ENCODE results near the gene NKX2-1. TPM values are rescaled to one million over a fixed set of nuclear protein-coding genes. Genes with fewer than 3 reads are reported as not detected.

Gene NKX2-1
- total RNA-seq, 1 donor from 2014 or later, result not detected

GRCh38 chr14:36515105-36515593, 4.9 kb downstream of the NKX2-1 start:
- H3K4me1 Mint-ChIP-seq, result peaks cover 5% of the 10 kb centered on the region
- no peak for DNase-seq (ENCODE audit: low spot score in 2 of 2, unreplicated experiment in 2 of 2)
- H3K27me3 Mint-ChIP-seq (ENCODE audit: low read depth), result peaks cover 94% of the 10 kb centered on the region
- H3K9me3 Mint-ChIP-seq, result no peaks in the 10 kb centered on the region
- H3K36me3 Mint-ChIP-seq, result no peaks in the 10 kb centered on the region
- H3K4me3 Mint-ChIP-seq, result no peak overlapping the region
- no peak overlapping the region for H3K27ac Mint-ChIP-seq
- no peak for TF ChIP-seq CTCF (IDR thresholded peaks at IDR 0.05; ENCODE audit: unreplicated experiment)

- no peaks in the 10 kb centered on the region for H3K9me3 Mint-ChIP-seq
- peaks cover 4% of the 10 kb centered on the region for H3K4me1 Mint-ChIP-seq
- TF ChIP-seq CTCF (IDR thresholded peaks at IDR 0.05; ENCODE audit: unreplicated experiment), result no peak
- H3K36me3 Mint-ChIP-seq, result no peaks in the 10 kb centered on the region
- H3K4me3 Mint-ChIP-seq, result no peak overlapping the region
- H3K27me3 Mint-ChIP-seq (ENCODE audit: low read depth), result peaks cover 94% of the 10 kb centered on the region
- no peak overlapping the region for H3K27ac Mint-ChIP-seq
- no peak for DNase-seq (ENCODE audit: low spot score in 2 of 2, unreplicated experiment in 2 of 2)
Observed at GRCh38 chr14:36514278-36515104, 5.5 kb downstream of the NKX2-1 start.

- H3K27ac Mint-ChIP-seq, result no peak overlapping the region
- no peak for DNase-seq (ENCODE audit: low spot score in 2 of 2, unreplicated experiment in 2 of 2)
Observed at GRCh38 chr14:36513451-36514277, 6.4 kb downstream of the NKX2-1 start.

GRCh38 chr14:36513012-36513420, 7.0 kb downstream of the NKX2-1 start:
- Mint-ChIP-seq H3K27ac (no peak overlapping the region), H3K4me1 (no peaks in the 10 kb centered on the region)

More at GRCh38 chr14:36513451-36514277, 6.4 kb downstream of the NKX2-1 start:
- no peaks in the 10 kb centered on the region for H3K36me3 Mint-ChIP-seq
- TF ChIP-seq CTCF (IDR thresholded peaks at IDR 0.05; ENCODE audit: unreplicated experiment), result no peak
- H3K9me3 Mint-ChIP-seq, result no peaks in the 10 kb centered on the region
- peaks cover 94% of the 10 kb centered on the region for H3K27me3 Mint-ChIP-seq (ENCODE audit: low read depth)
- no peaks in the 10 kb centered on the region for H3K4me1 Mint-ChIP-seq
- H3K4me3 Mint-ChIP-seq, result no peak overlapping the region

GRCh38 chr14:36512585-36513003, 7.4 kb downstream of the NKX2-1 start:
- Mint-ChIP-seq H3K4me3 (no peak overlapping the region), H3K27me3 (ENCODE audit: low read depth) (peaks cover 94% of the 10 kb centered on the region), H3K9me3 (no peaks in the 10 kb centered on the region), H3K4me1 (no peaks in the 10 kb centered on the region), H3K27ac (no peak overlapping the region), H3K36me3 (no peaks in the 10 kb centered on the region)
- no peak for TF ChIP-seq CTCF (IDR thresholded peaks at IDR 0.05; ENCODE audit: unreplicated experiment)
- no peak for DNase-seq (ENCODE audit: low spot score in 2 of 2, unreplicated experiment in 2 of 2)

More at GRCh38 chr14:36513012-36513420, 7.0 kb downstream of the NKX2-1 start:
- no peak overlapping the region for H3K4me3 Mint-ChIP-seq
- peaks cover 94% of the 10 kb centered on the region for H3K27me3 Mint-ChIP-seq (ENCODE audit: low read depth)
- no peaks in the 10 kb centered on the region for H3K36me3 Mint-ChIP-seq
- no peaks in the 10 kb centered on the region for H3K9me3 Mint-ChIP-seq
- DNase-seq (ENCODE audit: low spot score in 2 of 2, unreplicated experiment in 2 of 2), result no peak
- no peak for TF ChIP-seq CTCF (IDR thresholded peaks at IDR 0.05; ENCODE audit: unreplicated experiment)

Measured in mesothelial cell of epicardium (in vitro differentiated cells).